ENCODE data around the gene VANGL1. TPM values are rescaled to one million over a fixed set of nuclear protein-coding genes. Genes with fewer than 3 reads are reported as not detected.

VANGL1 gene
- total RNA-seq, 1 donor from 2014 or later: 9.9 TPM

DNA sequence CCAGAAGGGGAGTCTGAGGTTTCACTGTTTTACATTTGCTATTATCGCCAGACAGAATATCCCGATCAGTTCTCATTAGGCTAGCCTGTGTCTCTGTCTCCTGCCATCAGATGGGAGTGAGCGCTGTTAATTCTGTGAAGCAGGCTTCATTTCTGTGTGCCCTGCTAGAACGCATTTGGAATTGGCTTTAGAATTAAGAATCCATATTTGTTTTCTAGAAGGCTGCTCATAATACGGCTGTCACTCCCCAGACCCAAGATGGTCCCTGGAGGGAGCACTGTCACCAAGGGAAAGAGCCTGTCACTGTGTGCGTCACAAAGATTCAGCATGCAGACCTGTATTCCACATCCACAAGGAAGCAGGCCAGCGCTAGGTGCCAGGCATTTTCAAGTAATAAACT is 77.5 kb downstream of the VANGL1 start:
- intact Hi-C loops (cut with micrococcal nuclease): no loop called here
- Mint-ChIP-seq H3K4me3 (no peak overlapping the region), H3K36me3 (ENCODE audit: low read depth) (no peaks in the 10 kb centered on the region), H3K27ac (no peak overlapping the region), H3K27me3 (ENCODE audit: insufficient read depth) (peaks cover 2% of the 10 kb centered on the region), H3K9me3 (no peaks in the 10 kb centered on the region), H3K4me1 (ENCODE audit: low read depth) (no peaks in the 10 kb centered on the region)
- DNase-seq (ENCODE audit: low spot score): no peak

DNA sequence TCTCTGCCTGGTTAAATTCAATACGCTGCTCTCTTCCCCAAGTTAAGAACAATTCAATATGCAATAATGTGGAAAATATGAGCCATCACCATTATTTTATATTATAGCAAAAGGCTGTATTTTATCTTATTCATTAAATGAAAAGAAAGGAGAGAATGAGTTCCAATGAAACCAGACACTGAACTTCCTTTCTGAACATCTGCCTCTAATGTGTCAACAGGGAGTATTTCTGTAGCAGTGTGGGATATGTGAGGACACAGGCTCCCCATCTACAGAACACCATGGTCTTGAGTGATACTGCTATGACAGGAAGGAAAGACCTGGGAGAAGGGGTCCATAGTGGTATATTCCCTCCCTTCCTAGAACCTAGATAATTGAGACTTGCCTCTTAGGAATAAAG is 80.5 kb downstream of the VANGL1 start:
- Mint-ChIP-seq H3K27me3 (ENCODE audit: insufficient read depth) (peaks cover 2% of the 10 kb centered on the region), H3K36me3 (ENCODE audit: low read depth) (no peaks in the 10 kb centered on the region), H3K4me1 (ENCODE audit: low read depth) (no peaks in the 10 kb centered on the region), H3K4me3 (no peak overlapping the region), H3K9me3 (no peaks in the 10 kb centered on the region), H3K27ac (no peak overlapping the region)
- intact Hi-C loops (cut with micrococcal nuclease): no loop called here
- DNase-seq (ENCODE audit: low spot score): no peak

DNA sequence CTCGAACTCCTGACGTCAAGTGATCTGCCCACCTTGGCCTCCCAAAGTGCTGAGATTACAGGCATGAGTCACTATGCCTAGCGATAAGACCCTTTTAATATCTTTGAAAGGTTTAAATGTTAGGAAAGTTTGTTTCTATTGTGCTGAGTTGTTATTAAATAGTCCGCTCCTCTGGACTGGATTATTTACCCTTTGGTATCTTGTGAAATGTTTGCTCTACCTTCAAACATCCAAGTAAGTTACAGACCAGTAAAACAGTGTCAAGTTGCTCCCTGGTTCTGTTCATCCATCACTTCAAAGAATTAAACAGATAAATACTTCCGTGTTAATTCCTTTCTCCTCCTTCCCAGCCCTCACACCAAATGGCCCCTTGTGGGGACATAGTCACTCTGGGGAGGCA is 82.0 kb downstream of the VANGL1 start:
- Mint-ChIP-seq H3K9me3 (no peaks in the 10 kb centered on the region), H3K36me3 (ENCODE audit: low read depth) (no peaks in the 10 kb centered on the region), H3K27me3 (ENCODE audit: insufficient read depth) (no peaks in the 10 kb centered on the region), H3K27ac (no peak overlapping the region), H3K4me1 (ENCODE audit: low read depth) (no peaks in the 10 kb centered on the region), H3K4me3 (no peak overlapping the region)
- no peak for DNase-seq (ENCODE audit: low spot score)
- intact Hi-C loops (cut with micrococcal nuclease): no loop called here

DNA sequence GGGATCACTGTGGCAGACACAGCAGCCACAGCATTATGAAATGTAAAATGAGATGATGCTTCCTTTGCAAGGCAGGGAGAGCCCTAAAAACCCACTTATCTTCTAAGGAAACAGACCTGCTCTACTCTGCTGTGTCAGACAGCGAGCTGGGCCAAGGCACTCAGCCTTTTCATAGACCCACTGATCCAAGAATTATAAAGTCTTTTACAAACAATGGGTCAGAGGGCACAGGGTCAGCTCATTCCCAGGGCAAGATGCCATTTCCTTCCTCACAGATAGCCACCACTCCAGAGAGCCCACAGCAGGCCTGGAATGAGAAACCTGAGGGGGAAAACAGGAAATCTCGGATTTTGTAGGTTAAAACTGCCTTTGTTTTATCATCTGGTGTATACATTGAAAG is 83.8 kb downstream of the VANGL1 start:
- no peaks in the 10 kb centered on the region for H3K4me1 Mint-ChIP-seq (ENCODE audit: low read depth)
- H3K27me3 Mint-ChIP-seq (ENCODE audit: insufficient read depth): no peaks in the 10 kb centered on the region
- DNase-seq (ENCODE audit: low spot score): no peak
- intact Hi-C loops (cut with micrococcal nuclease): no loop called here
- no peak overlapping the region for H3K27ac Mint-ChIP-seq
- H3K9me3 Mint-ChIP-seq: no peaks in the 10 kb centered on the region
- no peak overlapping the region for H3K4me3 Mint-ChIP-seq
- no peaks in the 10 kb centered on the region for H3K36me3 Mint-ChIP-seq (ENCODE audit: low read depth)

DNA sequence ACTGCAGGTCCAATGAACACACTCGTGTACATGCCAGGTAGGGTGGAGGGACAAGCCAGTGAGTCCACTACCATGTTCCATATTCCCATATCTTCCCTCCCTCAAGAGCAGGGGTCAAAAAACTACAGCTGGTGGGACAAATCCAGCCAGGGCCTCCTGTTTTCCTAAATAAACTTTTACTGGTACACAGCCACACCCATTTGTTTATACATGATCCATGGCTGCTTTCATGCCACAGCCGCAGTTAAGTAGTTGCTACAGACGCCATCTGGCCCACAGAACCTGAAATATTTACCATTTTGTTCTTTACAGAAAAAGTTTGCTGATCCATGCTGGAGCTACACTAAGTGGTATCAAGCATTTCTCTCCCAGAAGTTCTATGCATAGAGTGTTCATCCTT is 84.4 kb downstream of the VANGL1 start:
- no peak overlapping the region for H3K27ac Mint-ChIP-seq
- no peaks in the 10 kb centered on the region for H3K9me3 Mint-ChIP-seq
- DNase-seq (ENCODE audit: low spot score): no peak
- no peaks in the 10 kb centered on the region for H3K4me1 Mint-ChIP-seq (ENCODE audit: low read depth)
- H3K36me3 Mint-ChIP-seq (ENCODE audit: low read depth): no peaks in the 10 kb centered on the region
- H3K4me3 Mint-ChIP-seq: no peak overlapping the region
- intact Hi-C loops (cut with micrococcal nuclease): no loop called here
- no peaks in the 10 kb centered on the region for H3K27me3 Mint-ChIP-seq (ENCODE audit: insufficient read depth)

DNA sequence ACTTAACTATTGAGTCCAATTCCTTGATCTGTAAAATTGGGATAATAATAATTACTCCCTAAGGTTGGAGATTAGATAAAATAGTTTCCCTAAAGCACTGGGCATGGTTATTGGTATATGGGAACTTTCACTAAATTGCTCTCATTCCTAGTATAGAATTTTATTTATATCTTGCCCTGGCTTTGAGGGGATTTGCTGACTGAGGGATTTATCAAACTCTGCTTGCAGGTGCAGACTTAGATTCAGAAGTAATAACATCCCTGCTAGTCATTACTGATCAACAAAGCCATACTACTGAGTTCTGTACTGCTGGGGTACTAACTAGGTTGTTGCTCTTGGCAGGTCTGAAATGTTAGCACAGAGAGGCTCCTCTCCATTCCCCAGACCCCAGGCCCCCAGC is 84.8 kb downstream of the VANGL1 start:
- Mint-ChIP-seq H3K27me3 (ENCODE audit: insufficient read depth) (no peaks in the 10 kb centered on the region), H3K36me3 (ENCODE audit: low read depth) (no peaks in the 10 kb centered on the region), H3K27ac (no peak overlapping the region), H3K4me1 (ENCODE audit: low read depth) (no peaks in the 10 kb centered on the region), H3K9me3 (no peaks in the 10 kb centered on the region), H3K4me3 (no peak overlapping the region)
- intact Hi-C loops (cut with micrococcal nuclease): no loop called here
- DNase-seq (ENCODE audit: low spot score): no peak

DNA sequence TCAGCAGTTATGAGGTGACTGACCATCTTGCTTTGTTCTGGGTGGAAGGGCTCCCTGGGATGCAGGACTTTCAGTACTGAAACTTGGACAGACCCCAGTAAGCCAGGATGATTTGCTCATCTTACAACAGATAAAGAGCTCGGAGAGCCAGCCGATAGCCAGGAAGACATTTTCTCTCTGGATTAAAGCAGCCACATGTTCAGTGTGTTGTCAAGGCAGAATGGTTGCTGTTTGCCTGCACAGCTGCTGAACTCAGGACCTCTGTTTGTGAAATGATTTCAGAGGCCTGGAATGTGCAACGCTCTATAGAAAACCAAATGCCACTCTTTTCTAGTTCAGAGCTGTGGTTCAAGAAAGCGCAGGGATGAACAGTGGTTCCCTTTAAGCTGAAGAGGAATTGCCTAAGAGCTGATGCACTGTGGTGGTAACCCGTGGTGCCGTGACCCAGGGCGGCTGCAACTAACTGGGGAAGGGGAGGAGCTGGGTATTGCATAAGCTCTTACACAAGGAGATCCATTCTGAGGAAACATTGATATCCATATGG is 86.0 kb downstream of the VANGL1 start:
- H3K27ac Mint-ChIP-seq: no peak overlapping the region
- no peak for DNase-seq (ENCODE audit: low spot score)
- intact Hi-C loops (cut with micrococcal nuclease): no loop called here
- H3K9me3 Mint-ChIP-seq: no peaks in the 10 kb centered on the region
- H3K4me3 Mint-ChIP-seq: no peak overlapping the region
- H3K27me3 Mint-ChIP-seq (ENCODE audit: insufficient read depth): no peaks in the 10 kb centered on the region
- H3K36me3 Mint-ChIP-seq (ENCODE audit: low read depth): no peaks in the 10 kb centered on the region
- H3K4me1 Mint-ChIP-seq (ENCODE audit: low read depth): no peaks in the 10 kb centered on the region

DNA sequence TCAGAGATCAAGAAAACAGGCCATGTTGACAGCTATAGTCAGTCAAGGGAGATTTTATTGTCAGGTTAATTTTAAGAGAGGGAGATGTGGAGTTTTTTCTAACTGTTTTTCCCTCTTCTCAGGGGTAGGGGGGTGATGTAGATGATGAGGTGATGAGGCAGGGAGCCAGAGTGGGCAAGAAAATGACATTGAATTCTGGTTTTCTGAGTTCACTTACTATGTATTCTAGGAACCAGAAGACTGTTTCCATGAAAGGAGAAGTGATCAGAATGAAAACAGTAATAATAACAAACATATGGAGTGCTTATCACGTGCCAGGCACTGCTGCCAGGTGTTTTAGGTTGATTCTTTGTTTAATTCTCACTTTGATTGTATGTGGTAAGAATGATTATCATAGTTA is 86.6 kb downstream of the VANGL1 start:
- intact Hi-C loops (cut with micrococcal nuclease): no loop called here
- H3K27ac Mint-ChIP-seq: no peak overlapping the region
- peaks cover under 1% of the 10 kb centered on the region for H3K27me3 Mint-ChIP-seq (ENCODE audit: insufficient read depth)
- no peaks in the 10 kb centered on the region for H3K36me3 Mint-ChIP-seq (ENCODE audit: low read depth)
- DNase-seq (ENCODE audit: low spot score): no peak
- no peak overlapping the region for H3K4me3 Mint-ChIP-seq
- H3K4me1 Mint-ChIP-seq (ENCODE audit: low read depth): no peaks in the 10 kb centered on the region
- H3K9me3 Mint-ChIP-seq: no peaks in the 10 kb centered on the region

DNA sequence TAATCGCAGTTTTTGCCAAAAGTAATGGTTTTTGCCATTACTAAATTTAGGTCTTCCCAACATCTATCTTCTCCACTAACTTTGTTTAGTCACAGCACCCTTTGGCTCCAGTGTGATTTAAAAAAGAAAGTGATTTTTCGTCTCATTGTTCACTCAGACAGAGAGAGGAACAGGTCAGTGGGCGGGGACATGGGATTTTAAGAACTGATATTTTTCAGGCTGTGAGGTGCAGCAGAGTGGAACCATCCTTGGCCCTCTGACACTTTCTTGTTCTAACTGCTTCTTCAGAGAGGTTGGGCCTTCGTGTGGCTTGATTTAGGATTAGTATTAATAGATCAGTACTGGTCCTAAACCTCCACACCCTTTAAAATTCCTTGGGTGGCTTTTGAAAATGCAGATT is 88.0 kb downstream of the VANGL1 start:
- no peaks in the 10 kb centered on the region for H3K4me1 Mint-ChIP-seq (ENCODE audit: low read depth)
- no peak for DNase-seq (ENCODE audit: low spot score)
- no peaks in the 10 kb centered on the region for H3K36me3 Mint-ChIP-seq (ENCODE audit: low read depth)
- no peak overlapping the region for H3K4me3 Mint-ChIP-seq
- H3K27ac Mint-ChIP-seq: no peak overlapping the region
- H3K27me3 Mint-ChIP-seq (ENCODE audit: insufficient read depth): peaks cover 3% of the 10 kb centered on the region
- H3K9me3 Mint-ChIP-seq: no peaks in the 10 kb centered on the region
- intact Hi-C loops (cut with micrococcal nuclease): no loop called here

DNA sequence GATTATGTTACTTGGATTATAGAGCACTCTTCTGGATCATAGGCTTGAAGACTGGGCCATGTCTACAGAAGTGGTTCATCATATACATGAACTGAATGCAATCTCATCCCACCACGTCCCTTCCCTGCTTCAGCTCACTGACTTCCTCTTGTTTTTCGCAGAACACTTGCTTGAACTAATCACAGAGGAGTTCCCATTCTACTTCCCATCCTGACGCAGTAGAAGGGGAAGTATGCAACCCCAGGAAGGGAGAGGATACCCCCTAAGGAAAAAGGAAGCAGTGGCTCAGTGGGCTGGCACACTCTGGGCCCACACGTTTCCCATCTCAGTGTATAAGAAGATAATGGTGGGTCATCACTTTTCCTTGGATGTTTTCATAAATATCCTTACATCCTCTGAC is 90.5 kb downstream of the VANGL1 start:
- H3K36me3 Mint-ChIP-seq (ENCODE audit: low read depth): no peaks in the 10 kb centered on the region
- H3K27me3 Mint-ChIP-seq (ENCODE audit: insufficient read depth): peaks cover 3% of the 10 kb centered on the region
- H3K27ac Mint-ChIP-seq: no peak overlapping the region
- DNase-seq (ENCODE audit: low spot score): no peak
- intact Hi-C loops (cut with micrococcal nuclease): no loop called here
- no peaks in the 10 kb centered on the region for H3K4me1 Mint-ChIP-seq (ENCODE audit: low read depth)
- H3K4me3 Mint-ChIP-seq: no peak overlapping the region
- H3K9me3 Mint-ChIP-seq: no peaks in the 10 kb centered on the region

DNA sequence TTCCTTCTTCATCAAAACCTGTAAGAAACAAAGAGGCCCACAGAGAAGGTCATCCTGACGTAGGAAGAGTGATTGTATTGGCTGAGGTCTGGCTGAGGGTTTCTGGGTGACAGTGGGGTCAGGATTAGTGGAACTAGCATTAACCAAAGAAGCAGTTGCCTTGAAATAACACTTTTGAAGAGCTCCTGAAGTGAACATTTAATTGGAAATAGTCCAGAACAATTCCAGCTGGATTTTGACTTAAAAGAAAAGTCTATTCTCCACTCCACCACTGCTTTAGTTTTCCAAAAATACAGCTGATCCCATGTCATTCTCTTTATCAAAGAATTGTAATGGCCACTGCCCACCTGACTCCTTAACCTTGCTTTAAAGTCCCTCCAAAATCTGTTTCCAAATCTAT is 99.0 kb downstream of the VANGL1 start:
- Mint-ChIP-seq H3K4me1 (ENCODE audit: low read depth) (no peaks in the 10 kb centered on the region), H3K27me3 (ENCODE audit: insufficient read depth) (no peaks in the 10 kb centered on the region), H3K27ac (no peak overlapping the region), H3K4me3 (no peak overlapping the region), H3K36me3 (ENCODE audit: low read depth) (no peaks in the 10 kb centered on the region), H3K9me3 (no peaks in the 10 kb centered on the region)
- no peak for DNase-seq (ENCODE audit: low spot score)
- intact Hi-C loops (cut with micrococcal nuclease): no loop called here

DNA sequence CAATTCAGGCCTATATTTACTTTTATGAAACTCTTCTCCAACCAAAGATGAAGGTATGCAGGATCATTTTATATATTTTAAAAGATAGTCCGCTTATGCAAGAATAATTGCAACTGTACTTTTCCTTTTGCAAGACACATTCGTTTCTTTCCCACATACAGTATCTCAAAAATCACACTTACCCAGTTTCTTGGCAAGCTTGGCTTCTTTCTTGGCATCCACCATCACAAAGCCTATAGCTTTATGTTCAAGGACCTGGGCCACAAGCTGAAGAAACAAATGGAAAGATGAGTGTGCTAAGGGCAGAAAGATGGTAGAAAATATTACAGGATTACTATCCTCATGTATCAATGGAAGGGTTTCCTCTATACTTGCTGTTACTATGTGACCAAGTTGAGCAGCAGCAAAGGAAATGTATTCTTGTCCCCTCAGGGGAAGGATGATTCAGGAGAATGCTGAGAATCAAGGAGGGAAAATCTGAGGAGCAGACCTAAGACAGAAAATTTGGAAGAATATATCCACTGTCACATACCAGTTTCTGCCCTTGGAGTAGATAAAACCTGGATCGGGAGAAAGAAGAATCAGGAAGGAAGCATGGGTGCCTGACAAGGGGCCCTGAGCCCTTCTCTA is 103.0 kb downstream of the VANGL1 start:
- Mint-ChIP-seq H3K36me3 (ENCODE audit: low read depth) (no peaks in the 10 kb centered on the region), H3K4me3 (no peak overlapping the region), H3K27me3 (ENCODE audit: insufficient read depth) (no peaks in the 10 kb centered on the region), H3K4me1 (ENCODE audit: low read depth) (no peaks in the 10 kb centered on the region), H3K27ac (no peak overlapping the region), H3K9me3 (no peaks in the 10 kb centered on the region)
- DNase-seq (ENCODE audit: low spot score): no peak
- intact Hi-C loops (cut with micrococcal nuclease): no loop called here

DNA sequence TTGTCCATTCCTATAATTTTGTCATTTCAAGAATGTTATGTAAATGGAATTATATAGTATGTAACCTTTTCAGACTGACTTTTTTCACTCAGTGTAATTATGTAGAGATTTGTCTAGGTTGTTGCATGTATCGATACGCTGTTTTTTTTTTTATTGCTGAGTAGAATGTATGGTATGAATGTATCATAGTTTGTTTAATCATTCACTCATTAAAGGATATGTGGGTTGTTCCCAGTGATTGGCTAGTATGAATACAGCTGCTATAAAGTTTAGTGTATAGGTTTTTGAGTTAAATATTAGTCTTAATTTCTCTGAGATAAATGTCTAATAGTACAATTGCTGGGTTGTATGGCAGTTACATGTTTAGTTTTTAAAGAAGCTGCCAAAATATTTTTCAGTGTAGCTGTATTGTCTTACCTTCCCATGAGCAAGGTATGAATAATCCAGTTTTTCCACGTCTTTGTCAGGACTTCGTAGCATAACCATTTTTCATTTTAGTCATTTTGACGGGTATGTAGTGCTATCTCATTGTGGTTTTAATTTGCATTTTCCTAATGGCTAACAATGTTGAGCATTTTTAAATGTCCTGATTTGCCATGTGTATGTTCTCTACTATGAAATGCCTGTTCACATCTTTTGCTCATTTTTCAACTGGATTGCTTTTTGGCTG is 104.4 kb downstream of the VANGL1 start:
- Mint-ChIP-seq H3K36me3 (ENCODE audit: low read depth) (no peaks in the 10 kb centered on the region), H3K27ac (no peak overlapping the region), H3K27me3 (ENCODE audit: insufficient read depth) (no peaks in the 10 kb centered on the region), H3K9me3 (no peaks in the 10 kb centered on the region), H3K4me1 (ENCODE audit: low read depth) (no peaks in the 10 kb centered on the region), H3K4me3 (no peak overlapping the region)
- no peak for DNase-seq (ENCODE audit: low spot score)
- intact Hi-C loops (cut with micrococcal nuclease): no loop called here

Data from activated T-helper 1 cell treated with anti-CD3 and anti-CD28 coated beads, Interleukin-12 subunit alpha, Interleukin-12 subunit beta, Interleukin-2, Interleukin-4 antibody, amounts not matched to agents 30 ng/mL and 10 ng/mL and 1 ng/mL, durations not matched to agents 14 hours and 24 hours and 36 hours (primary cell).